Measurements from ENCODE around the gene AZU1. TPM values are rescaled to one million over a fixed set of nuclear protein-coding genes. Genes with fewer than 3 reads are reported as not detected.
"Not testable (repeated sequence)": the region's sequence is repeated elsewhere in the genome, so short reads cannot be mapped to it uniquely, and the experiment has no call there.

The AZU1 gene
- polyA plus RNA-seq, 3 donors = 1.0 to 3.4 (median 2.2) TPM

- DNase-seq = no peak
These were observed 19.2 kb upstream of the AZU1 start for GRCh38 chr19:808423-808775.

- no peak for DNase-seq
These were observed 17.4 kb upstream of the AZU1 start for GRCh38 chr19:810077-810855.

- DNase-seq = no peak
These were observed 16.7 kb upstream of the AZU1 start for GRCh38 chr19:810883-811489.

- DNase-seq = no peak
These were observed 16.1 kb upstream of the AZU1 start for GRCh38 chr19:811506-812048.

- DNase-seq = no peak
These were observed 15.4 kb upstream of the AZU1 start for GRCh38 chr19:812049-812746.

GRCh38 chr19:812747-813218, 14.9 kb upstream of the AZU1 start:
- DNase-seq = no peak

GRCh38 chr19:813219-814151, 14.2 kb upstream of the AZU1 start:
- no peak for DNase-seq

GRCh38 chr19:814152-815078, 13.2 kb upstream of the AZU1 start:
- no peak for DNase-seq

- DNase-seq = no peak
These were observed 12.4 kb upstream of the AZU1 start for GRCh38 chr19:815079-815774.

- no peak for DNase-seq
These were observed 11.7 kb upstream of the AZU1 start for GRCh38 chr19:815775-816499.

- DNase-seq = no peak
These were observed 11.2 kb upstream of the AZU1 start for GRCh38 chr19:816500-816857.

GRCh38 chr19:820212-820611, 7.4 kb upstream of the AZU1 start:
- DNase-seq = not testable (repeated sequence)

- no peak for DNase-seq
These were observed 6.3 kb upstream of the AZU1 start for GRCh38 chr19:821231-821824.

- DNase-seq = no peak
These were observed 5.7 kb upstream of the AZU1 start, which contains the start of gene PLPPR3 for GRCh38 chr19:821825-822503. Gene PLPPR3, minus strand, starts transcription at chr19:821955. Its CDS starts 396 bp downstream, at chr19:821559.

- DNase-seq = no peak
These were observed 4.0 kb upstream of the AZU1 start for GRCh38 chr19:823565-824121.

GRCh38 chr19:824885-825284, 2.8 kb upstream of the AZU1 start:
- DNase-seq = no peak

GRCh38 chr19:825897-826644, 1.6 kb upstream of the AZU1 start:
- DNase-seq = no peak

All from renal pelvis (tissue), 4 donors.